OCI-LY7 (cell line): ENCODE data around the gene FANCC. TPM values are rescaled to one million over a fixed set of nuclear protein-coding genes. Genes with fewer than 3 reads are reported as not detected.

ENCODE experiments used
- BruUV-seq: library from RNA; stranded (reverse); fragments of 400-500 nt; replicated peaks from 2 replicates; lab custom pipeline; 2021; lab: Mats Ljungman, UMichigan
- CTCF ChIA-PET: fragments of 300-600 bp; sonication (Branson Sonifier 250); formaldehyde crosslinking; loops from one replicate; lab custom pipeline; 2022; ENCODE audit warnings: antibody characterized with exemption; ENCODE audit not compliant: unreplicated experiment; lab: Charles Lee
- POLR2A ChIA-PET: fragments of 300-600 bp; sonication (Branson Sonifier 250); formaldehyde crosslinking; loops from one replicate; lab custom pipeline; 2022; ENCODE audit warnings: antibody characterized with exemption; lab: Charles Lee
- DNase-seq: peaks from one replicate; pipeline ENCODE4 v3.0.0-alpha.2; 2015; ENCODE audit warnings: low spot score
- H2AFZ ChIP-seq: fragments of 200-600 bp; sonication (generic), shearing (Covaris generic); 2 replicates; pipeline ENCODE4 v1.6.1; 2014; ENCODE audit warnings: mild to moderate bottlenecking, antibody characterized with exemption, low read length, moderate library complexity
- H3K27ac ChIP-seq: fragments of 200-600 bp; sonication (generic); 2 replicates; pipeline ENCODE4 v1.5.1; 2014; ENCODE audit warnings: mixed run types, low read depth, mild to moderate bottlenecking, moderate library complexity, low read length, inconsistent platforms; ENCODE audit not compliant: poor library complexity, severe bottlenecking
- H3K36me3 ChIP-seq: fragments of 200-600 bp; sonication (generic); 2 replicates; pipeline ENCODE4 v1.6.1; 2014; ENCODE audit warnings: mild to moderate bottlenecking, antibody characterized with exemption, low read length, moderate library complexity, mixed read lengths; ENCODE audit not compliant: insufficient read depth
- H3K4me1 ChIP-seq: fragments of 200-600 bp; sonication (generic); 2 replicates; pipeline ENCODE4 v1.5.1; 2014; ENCODE audit warnings: mild to moderate bottlenecking, low read length; ENCODE audit not compliant: insufficient read depth, poor library complexity, severe bottlenecking
- H3K4me2 ChIP-seq: fragments of 200-600 bp; sonication (generic); 2 replicates; pipeline ENCODE4 v1.6.1; 2014; ENCODE audit warnings: mild to moderate bottlenecking, low read length
- H3K4me3 ChIP-seq: fragments of 200-600 bp; sonication (generic); 2 replicates; pipeline ENCODE4 v1.5.1; 2014; ENCODE audit warnings: mild to moderate bottlenecking, low read depth, low read length; ENCODE audit not compliant: poor library complexity, severe bottlenecking
- H3K79me2 ChIP-seq: fragments of 200-600 bp; sonication (generic); 2 replicates; pipeline ENCODE4 v1.6.1; 2016; ENCODE audit warnings: low read depth, mild to moderate bottlenecking, low read length, moderate library complexity, mixed read lengths; ENCODE audit not compliant: insufficient read depth
- H3K9me2 ChIP-seq: fragments of 200-600 bp; sonication (generic); 2 replicates; pipeline ENCODE4 v1.6.1; 2016; ENCODE audit warnings: mild to moderate bottlenecking, low read length, mixed read lengths; ENCODE audit not compliant: insufficient read depth
- H3K9me3 ChIP-seq: fragments of 200-600 bp; sonication (generic); 2 replicates; pipeline ENCODE4 v1.6.1; 2014; ENCODE audit warnings: mild to moderate bottlenecking, mixed run types, low read length, mixed read lengths
- H4K20me1 ChIP-seq: fragments of 200-600 bp; sonication (generic); 2 replicates; pipeline ENCODE4 v1.6.1; 2014; ENCODE audit warnings: mild to moderate bottlenecking, antibody characterized with exemption, low read length, moderate library complexity, mixed read lengths; ENCODE audit not compliant: insufficient read depth
- EZH2phosphoT487 ChIP-seq: fragments of 200-600 bp; sonication (generic); IDR thresholded peaks from 2 replicates; pipeline ENCODE4 v1.6.1; 2018; ENCODE audit warnings: low read depth, borderline replicate concordance, mild to moderate bottlenecking, mixed run types, antibody characterized with exemption, low read length, moderate library complexity, mixed read lengths
- intact Hi-C: fragments of 100-400 bp; cut with micrococcal nuclease; formaldehyde crosslinking; loops from one replicate; pipeline ENCODE4 v1.10.0; 2022; ENCODE audit not compliant: unreplicated experiment
- total RNA-seq, 2 experiments: library from RNA; depleted of rRNA in 1 of 2; stranded (reverse); fragments of >200 nt in 1 of 2; shearing (Covaris generic) in 1 of 2; gene quantifications; 2 replicates each; pipeline ENCODE4 v1.2.3, GENCODE V29; 2014 to 2022
- TF ChIP-seq, protein P1 (sequence below): fragments of 200-600 bp; sonication (generic); conservative IDR thresholded peaks from 2 replicates; pipeline ENCODE4 v1.5.1; 2014; ENCODE audit warnings: mild to moderate bottlenecking, antibody characterized with exemption, low read length, moderate library complexity, mixed read lengths

The FANCC gene
- total RNA-seq, 2 experiments from 2014 or later, result 13.9 to 28.7 TPM

DNA sequence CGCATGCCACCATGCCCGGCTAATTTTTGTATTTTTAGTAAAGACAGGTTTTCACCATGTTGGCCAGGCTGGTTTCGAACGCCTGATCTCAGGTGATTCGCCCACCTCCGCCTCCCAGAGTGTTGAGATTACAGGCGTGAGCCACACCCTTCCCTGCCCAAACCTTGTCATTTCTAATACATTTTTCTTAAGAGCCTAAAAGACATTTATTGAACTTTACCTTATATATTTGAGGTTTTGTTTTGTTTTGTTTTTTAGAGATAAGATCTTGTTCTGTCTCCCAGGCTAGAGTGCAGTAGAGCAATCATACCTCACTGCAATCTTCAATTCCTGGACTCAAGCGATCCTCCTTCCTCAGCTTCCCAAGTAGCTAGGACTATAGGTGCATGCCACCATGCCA is 39.8 kb upstream of the FANCC start:
- Histone ChIP-seq H4K20me1 (no peaks in the 10 kb centered on the region), H2AFZ (no peak overlapping the region), H3K4me2 (no peak overlapping the region), H3K9me2 (no peaks in the 10 kb centered on the region), H3K4me1 (no peaks in the 10 kb centered on the region), H3K79me2 (no peaks in the 10 kb centered on the region), H3K9me3 (peaks cover 5% of the 10 kb centered on the region; the same call in 1 of the 2 replicates), H3K27ac (no peak overlapping the region), H3K36me3 (no peaks in the 10 kb centered on the region), H3K4me3 (no peak overlapping the region)
- ChIA-PET CTCF (no interaction called here), POLR2A (no interaction called here)
- TF ChIP-seq, protein P1, sequence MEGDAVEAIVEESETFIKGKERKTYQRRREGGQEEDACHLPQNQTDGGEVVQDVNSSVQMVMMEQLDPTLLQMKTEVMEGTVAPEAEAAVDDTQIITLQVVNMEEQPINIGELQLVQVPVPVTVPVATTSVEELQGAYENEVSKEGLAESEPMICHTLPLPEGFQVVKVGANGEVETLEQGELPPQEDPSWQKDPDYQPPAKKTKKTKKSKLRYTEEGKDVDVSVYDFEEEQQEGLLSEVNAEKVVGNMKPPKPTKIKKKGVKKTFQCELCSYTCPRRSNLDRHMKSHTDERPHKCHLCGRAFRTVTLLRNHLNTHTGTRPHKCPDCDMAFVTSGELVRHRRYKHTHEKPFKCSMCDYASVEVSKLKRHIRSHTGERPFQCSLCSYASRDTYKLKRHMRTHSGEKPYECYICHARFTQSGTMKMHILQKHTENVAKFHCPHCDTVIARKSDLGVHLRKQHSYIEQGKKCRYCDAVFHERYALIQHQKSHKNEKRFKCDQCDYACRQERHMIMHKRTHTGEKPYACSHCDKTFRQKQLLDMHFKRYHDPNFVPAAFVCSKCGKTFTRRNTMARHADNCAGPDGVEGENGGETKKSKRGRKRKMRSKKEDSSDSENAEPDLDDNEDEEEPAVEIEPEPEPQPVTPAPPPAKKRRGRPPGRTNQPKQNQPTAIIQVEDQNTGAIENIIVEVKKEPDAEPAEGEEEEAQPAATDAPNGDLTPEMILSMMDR, result no peak
- no peak for TF ChIP-seq EZH2phosphoT487
- intact Hi-C loops, result no loop called here
- no peak for DNase-seq
- BruUV-seq, result no TSS peak

DNA sequence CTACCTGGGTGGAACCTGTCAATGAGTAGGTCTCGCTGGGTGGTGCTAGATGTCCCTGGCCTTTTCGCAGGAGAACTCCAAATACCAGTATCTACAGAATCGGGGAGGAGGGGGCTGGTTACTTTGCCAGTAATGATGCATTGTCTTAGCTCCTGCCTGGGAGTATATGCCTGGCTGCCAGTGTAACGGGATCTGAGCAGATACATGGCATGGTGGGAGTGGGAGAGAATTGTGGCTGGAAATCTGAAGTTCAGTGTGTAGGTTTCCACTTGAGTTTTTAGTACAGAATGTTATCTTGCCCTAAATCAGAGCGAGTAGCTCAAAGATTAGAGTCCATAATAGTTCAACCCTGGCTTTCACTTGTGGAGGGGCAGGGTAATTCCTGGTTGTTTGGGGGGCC is 38.0 kb upstream of the FANCC start:
- Histone ChIP-seq H3K9me2 (no peaks in the 10 kb centered on the region), H3K4me3 (no peak overlapping the region), H3K79me2 (no peaks in the 10 kb centered on the region), H3K36me3 (no peaks in the 10 kb centered on the region), H2AFZ (no peak overlapping the region), H3K4me1 (no peaks in the 10 kb centered on the region), H3K9me3 (peaks cover 6% of the 10 kb centered on the region; the same call in 1 of the 2 replicates), H3K4me2 (no peak overlapping the region), H3K27ac (no peak overlapping the region), H4K20me1 (no peaks in the 10 kb centered on the region)
- no peak for DNase-seq
- CTCF ChIA-PET, result interaction anchor here (0.6 kb wide), 1 partner anchor 782 kb away, joined by 3 read pairs; no protein-coding TSS in a partner anchor
- TF ChIP-seq, protein P1, result no peak
- TF ChIP-seq EZH2phosphoT487, result no peak
- intact Hi-C loops, result no loop called here
- POLR2A ChIA-PET, result interaction anchor here (0.7 kb wide), 2 partner anchors 14 to 88 kb away, joined by 3 read pairs; no protein-coding TSS in a partner anchor
- BruUV-seq, result no TSS peak

DNA sequence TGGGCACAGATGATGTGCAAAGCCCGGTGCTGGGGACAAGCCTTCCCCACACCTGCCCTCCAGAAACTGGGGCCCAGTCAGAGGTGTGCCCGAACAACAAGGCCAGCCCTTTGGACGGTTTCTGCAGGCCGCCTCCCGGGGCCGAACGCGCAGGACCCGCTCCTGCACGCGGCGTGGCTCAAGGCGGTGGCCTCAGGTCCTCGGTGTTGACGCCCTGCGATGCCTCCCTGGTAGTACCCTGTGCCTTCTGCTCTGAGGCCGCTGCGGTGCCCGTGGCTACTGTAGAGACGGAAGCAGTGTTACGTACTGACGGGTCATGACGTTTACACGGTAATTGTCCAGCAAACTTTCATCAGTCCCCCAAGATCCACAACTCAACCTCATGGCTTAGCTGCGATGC is 33.5 kb upstream of the FANCC start:
- CTCF ChIA-PET, result no interaction called here
- Histone ChIP-seq H3K36me3 (no peaks in the 10 kb centered on the region), H3K9me3 (peaks cover 6% of the 10 kb centered on the region; the same call in 1 of the 2 replicates), H3K4me3 (no peak overlapping the region), H4K20me1 (no peaks in the 10 kb centered on the region), H3K27ac (no peak overlapping the region), H2AFZ (no peak overlapping the region), H3K9me2 (no peaks in the 10 kb centered on the region), H3K79me2 (no peaks in the 10 kb centered on the region), H3K4me2 (no peak overlapping the region), H3K4me1 (no peaks in the 10 kb centered on the region)
- POLR2A ChIA-PET, result no interaction called here
- intact Hi-C loops, result no loop called here
- DNase-seq, result no peak
- BruUV-seq, result no TSS peak
- TF ChIP-seq, protein P1, result no peak
- TF ChIP-seq EZH2phosphoT487, result no peak
